ENCODE data around the gene LYZL6. TPM values are rescaled to one million over a fixed set of nuclear protein-coding genes. Genes with fewer than 3 reads are reported as not detected.

Gene LYZL6
- total and polyA plus RNA-seq, 9 donors: not detected

DNA sequence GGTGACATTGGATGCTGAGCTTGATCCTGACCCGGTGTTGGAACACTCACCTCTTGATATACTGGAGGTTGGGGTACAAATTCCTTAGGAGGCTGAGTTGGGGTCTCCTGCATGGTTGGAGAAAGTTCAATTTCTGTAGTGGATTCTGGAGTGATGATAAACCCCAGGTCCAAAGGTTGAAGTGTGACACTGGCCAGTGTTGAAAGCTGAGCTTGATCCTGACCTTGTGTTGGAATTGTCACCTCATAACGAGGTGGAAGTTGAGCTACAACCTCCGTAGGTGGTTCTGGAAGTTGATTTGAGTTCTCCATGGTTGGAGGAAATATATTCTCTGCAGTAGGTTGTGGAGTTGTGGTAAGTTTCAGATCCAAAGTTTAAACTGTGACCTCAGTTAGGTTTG, 34.1 kb downstream of the LYZL6 start:
- no peak overlapping the region for H3K4me3 ChIP-seq (ENCODE audit: low read length)
- no peaks in the 10 kb centered on the region for H3K9me3 ChIP-seq (replicated peaks; ENCODE audit: control insufficient read depth, low read depth, low read length)
- 82% methylated on average over 3 of the region's 3 CpGs for WGBS (ENCODE audit: insufficient coverage)
- DNase-seq: no peak
- H3K36me3 ChIP-seq (ENCODE audit: control insufficient read depth, insufficient read depth, low read length): no peaks in the 10 kb centered on the region
- H3K27ac ChIP-seq (ENCODE audit: low read length): no peak overlapping the region
- H3K4me1 ChIP-seq (ENCODE audit: control insufficient read depth, insufficient read depth, low read length): no peaks in the 10 kb centered on the region
- H3K27me3 ChIP-seq (ENCODE audit: control insufficient read depth, insufficient read depth, low read length): no peaks in the 10 kb centered on the region

DNA sequence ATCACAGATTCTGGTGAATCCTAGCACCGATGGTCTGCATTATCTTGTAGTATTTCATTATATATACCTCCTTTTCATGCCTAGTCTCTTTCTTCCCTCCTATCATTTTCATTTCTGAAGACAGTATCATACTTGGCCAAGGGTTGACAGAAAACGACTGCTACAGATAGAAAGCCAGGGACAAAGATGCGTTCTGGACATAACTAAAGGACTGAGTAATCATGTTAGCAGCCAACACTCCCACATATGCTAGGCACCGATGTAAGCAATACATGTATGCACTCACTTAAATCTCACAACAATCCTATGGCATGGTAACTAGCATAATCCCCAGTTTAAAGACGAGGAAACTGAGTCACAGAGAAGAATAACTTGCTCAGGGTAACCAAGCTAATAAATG, 35.8 kb downstream of the LYZL6 start:
- no CpG with 5 or more reads among the region's 5 CpGs for WGBS (ENCODE audit: insufficient coverage)
- H3K36me3 ChIP-seq (ENCODE audit: control insufficient read depth, insufficient read depth, low read length): no peaks in the 10 kb centered on the region
- no peak for DNase-seq
- H3K27ac ChIP-seq (ENCODE audit: low read length): no peak overlapping the region
- H3K9me3 ChIP-seq (replicated peaks; ENCODE audit: control insufficient read depth, low read depth, low read length): no peaks in the 10 kb centered on the region
- H3K27me3 ChIP-seq (ENCODE audit: control insufficient read depth, insufficient read depth, low read length): no peaks in the 10 kb centered on the region
- no peaks in the 10 kb centered on the region for H3K4me1 ChIP-seq (ENCODE audit: control insufficient read depth, insufficient read depth, low read length)
- no peak overlapping the region for H3K4me3 ChIP-seq (ENCODE audit: low read length)

DNA sequence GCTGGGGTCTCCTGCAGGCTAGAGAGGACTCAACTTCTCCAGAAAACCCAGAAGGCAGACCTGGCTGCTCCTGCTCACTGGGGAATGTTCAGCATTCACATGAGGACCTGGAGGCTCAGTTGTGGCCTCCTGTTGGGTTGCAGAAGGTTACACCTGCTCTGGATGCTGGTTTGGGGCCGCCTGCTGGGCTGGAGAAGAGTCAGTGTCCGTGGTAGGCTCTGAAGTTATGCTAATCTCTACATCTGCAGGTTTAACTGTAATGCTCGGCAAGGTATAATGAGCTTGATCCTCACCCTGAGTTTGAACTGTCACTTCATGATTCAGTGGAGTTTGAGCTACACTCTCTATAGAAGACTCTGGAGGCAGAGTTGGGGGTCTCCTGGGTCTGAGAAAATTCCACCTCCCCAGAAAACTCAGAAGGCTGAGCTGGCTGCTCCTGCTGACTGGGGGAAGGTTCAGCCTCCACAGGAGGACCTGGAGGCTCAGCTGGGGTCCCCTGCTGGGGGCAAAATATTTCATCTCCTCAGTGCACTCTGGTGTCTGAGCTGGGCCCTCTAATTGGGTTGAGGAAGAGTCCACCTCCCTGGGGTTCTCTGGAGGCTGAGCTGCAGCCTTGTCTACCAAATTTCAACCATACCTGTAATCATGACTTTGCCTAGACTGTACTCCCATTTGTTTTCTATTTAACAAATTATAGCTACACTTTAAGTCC, 36.4 kb downstream of the LYZL6 start:
- no peak overlapping the region for H3K4me3 ChIP-seq (ENCODE audit: low read length)
- no peak for DNase-seq
- H3K27me3 ChIP-seq (ENCODE audit: control insufficient read depth, insufficient read depth, low read length): no peaks in the 10 kb centered on the region
- no peaks in the 10 kb centered on the region for H3K4me1 ChIP-seq (ENCODE audit: control insufficient read depth, insufficient read depth, low read length)
- H3K36me3 ChIP-seq (ENCODE audit: control insufficient read depth, insufficient read depth, low read length): no peaks in the 10 kb centered on the region
- no peak overlapping the region for H3K27ac ChIP-seq (ENCODE audit: low read length)
- 40% methylated on average over 1 of the region's 3 CpGs for WGBS (ENCODE audit: insufficient coverage)
- no peaks in the 10 kb centered on the region for H3K9me3 ChIP-seq (replicated peaks; ENCODE audit: control insufficient read depth, low read depth, low read length)

DNA sequence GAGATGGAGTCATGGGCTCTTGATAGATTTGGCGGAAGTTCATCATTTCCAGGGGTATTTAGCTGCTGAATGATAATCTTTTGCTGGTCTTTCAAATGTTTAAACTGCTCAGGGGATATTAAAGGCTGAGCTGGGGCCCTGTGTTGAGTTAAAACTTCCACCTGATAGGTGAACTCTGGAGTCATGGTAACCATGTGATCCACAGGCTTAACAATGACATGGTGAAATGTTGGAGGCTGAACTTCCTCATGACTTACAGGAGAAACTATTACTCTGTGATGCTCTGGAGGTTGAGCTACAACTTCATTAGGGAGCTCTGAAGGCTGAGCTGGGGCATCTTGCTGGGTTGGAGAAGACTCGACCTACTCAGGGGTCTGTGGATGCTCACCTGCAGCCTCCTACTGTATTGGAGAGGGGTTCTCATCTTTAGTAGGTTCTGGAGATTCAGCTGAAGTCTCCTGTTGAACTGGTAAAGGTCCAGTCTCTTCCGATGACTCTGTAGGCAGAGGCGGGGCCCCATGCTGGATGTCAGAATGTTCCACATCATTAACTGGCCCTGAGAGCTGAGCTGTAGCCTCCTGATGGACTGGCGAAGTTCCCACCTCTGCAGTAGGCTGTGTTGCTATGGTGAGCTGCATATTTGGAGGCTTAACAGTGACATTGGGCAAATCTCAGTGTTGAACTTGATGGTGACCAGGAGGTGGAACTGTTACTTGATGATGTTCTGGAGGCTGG, 37.2 kb downstream of the LYZL6 start:
- H3K4me3 ChIP-seq (ENCODE audit: low read length): no peak overlapping the region
- H3K27ac ChIP-seq (ENCODE audit: low read length): no peak overlapping the region
- H3K27me3 ChIP-seq (ENCODE audit: control insufficient read depth, insufficient read depth, low read length): no peaks in the 10 kb centered on the region
- no peaks in the 10 kb centered on the region for H3K36me3 ChIP-seq (ENCODE audit: control insufficient read depth, insufficient read depth, low read length)
- no peaks in the 10 kb centered on the region for H3K9me3 ChIP-seq (replicated peaks; ENCODE audit: control insufficient read depth, low read depth, low read length)
- no peaks in the 10 kb centered on the region for H3K4me1 ChIP-seq (ENCODE audit: control insufficient read depth, insufficient read depth, low read length)
- WGBS (ENCODE audit: insufficient coverage): 88% methylated on average over 4 of the region's 5 CpGs
- DNase-seq: no peak

DNA sequence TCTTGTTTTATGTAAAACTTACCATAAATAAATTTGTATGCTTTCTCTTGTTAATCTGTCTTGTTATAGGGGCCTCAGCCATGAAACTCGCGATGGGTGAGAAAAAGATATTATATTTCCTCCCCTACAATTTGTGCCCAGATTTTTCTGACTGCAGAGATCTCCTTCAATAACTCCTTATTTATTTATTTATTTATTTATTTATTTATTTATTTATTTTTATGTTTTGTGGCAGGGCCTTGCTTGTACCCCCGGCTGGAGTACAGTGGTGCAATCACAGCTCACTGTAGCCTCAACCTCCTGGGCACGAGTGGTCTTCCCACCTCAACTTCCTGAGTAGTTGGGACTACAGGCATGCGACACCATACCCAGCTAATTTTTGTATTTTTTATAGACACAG, 40.1 kb downstream of the LYZL6 start:
- WGBS (ENCODE audit: insufficient coverage): 89% methylated on average over 2 of the region's 5 CpGs
- Histone ChIP-seq H3K36me3 (ENCODE audit: control insufficient read depth, insufficient read depth, low read length) (no peaks in the 10 kb centered on the region), H3K27ac (ENCODE audit: low read length) (no peak overlapping the region), H3K4me1 (ENCODE audit: control insufficient read depth, insufficient read depth, low read length) (no peaks in the 10 kb centered on the region), H3K4me3 (ENCODE audit: low read length) (no peak overlapping the region), H3K9me3 (replicated peaks; ENCODE audit: control insufficient read depth, low read depth, low read length) (no peaks in the 10 kb centered on the region), H3K27me3 (ENCODE audit: control insufficient read depth, insufficient read depth, low read length) (no peaks in the 10 kb centered on the region)
- DNase-seq: no peak

DNA sequence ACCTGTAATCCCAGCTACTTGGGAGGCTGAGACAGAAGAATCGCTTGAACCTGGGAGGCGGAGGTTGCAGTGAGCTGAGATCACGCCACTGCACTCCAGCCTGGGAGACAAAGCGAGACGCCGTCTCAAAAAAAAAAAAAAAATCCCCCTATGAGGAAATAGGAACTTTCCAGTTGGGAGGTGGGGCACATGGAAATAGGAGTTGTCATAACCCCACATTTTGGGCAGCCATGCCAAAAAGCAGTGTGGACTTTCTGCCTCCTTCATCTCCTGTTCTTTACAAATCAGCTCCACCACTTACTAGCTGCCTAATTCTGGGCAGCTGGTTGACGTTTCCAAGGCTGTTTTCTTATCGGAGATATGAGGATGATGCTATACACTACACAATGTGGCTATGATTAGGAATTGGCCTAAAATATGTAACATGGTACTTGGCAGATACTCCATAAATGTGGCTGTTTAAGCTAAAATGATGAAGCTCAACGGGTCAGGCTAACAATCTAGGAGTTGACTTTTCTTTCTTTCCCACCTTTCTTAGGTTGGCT, 41.8 kb downstream of the LYZL6 start:
- no peak overlapping the region for H3K4me3 ChIP-seq (ENCODE audit: low read length)
- H3K27ac ChIP-seq (ENCODE audit: low read length): no peak overlapping the region
- no peaks in the 10 kb centered on the region for H3K36me3 ChIP-seq (ENCODE audit: control insufficient read depth, insufficient read depth, low read length)
- no peak for DNase-seq
- H3K9me3 ChIP-seq (replicated peaks; ENCODE audit: control insufficient read depth, low read depth, low read length): no peaks in the 10 kb centered on the region
- no peaks in the 10 kb centered on the region for H3K27me3 ChIP-seq (ENCODE audit: control insufficient read depth, insufficient read depth, low read length)
- no peaks in the 10 kb centered on the region for H3K4me1 ChIP-seq (ENCODE audit: control insufficient read depth, insufficient read depth, low read length)
- no CpG with 5 or more reads among the region's 9 CpGs for WGBS (ENCODE audit: insufficient coverage)

DNA sequence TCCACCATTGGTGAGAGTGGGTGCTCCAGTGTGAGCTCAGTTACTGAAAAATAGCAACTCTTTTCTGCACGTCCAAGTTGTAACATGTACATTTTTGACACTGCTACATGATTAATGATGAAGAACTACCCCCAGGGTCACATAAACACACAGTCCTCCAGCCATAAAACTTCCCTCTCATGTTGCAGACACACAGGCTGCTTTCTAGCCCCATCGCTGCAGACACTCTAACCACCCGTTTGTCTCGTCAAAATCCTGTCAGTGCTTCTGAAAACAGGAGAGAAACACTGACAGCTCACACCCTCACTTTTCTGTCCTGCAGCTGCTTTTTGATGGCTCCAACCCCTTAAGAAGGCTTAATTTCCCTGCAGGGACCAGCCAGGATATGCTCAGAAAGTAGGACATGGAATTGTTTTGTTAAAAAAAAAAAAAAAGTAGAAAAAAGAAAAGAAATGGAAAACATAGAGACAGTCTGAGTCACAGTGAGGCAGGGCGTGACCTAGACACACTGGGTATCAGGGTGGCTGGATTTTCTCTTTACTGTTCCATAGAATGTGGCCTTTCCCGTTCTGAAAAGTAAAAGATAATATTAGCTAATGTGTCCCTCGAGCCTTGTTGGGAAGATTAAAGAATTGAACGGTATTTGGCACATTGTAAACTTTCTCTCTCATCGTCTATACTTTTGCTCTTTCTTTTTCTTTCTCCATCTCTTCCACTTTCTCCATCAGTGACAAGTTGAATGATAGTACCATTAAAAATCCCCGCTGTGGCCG, 42.6 kb downstream of the LYZL6 start:
- Histone ChIP-seq H3K27me3 (ENCODE audit: control insufficient read depth, insufficient read depth, low read length) (no peaks in the 10 kb centered on the region), H3K4me1 (ENCODE audit: control insufficient read depth, insufficient read depth, low read length) (no peaks in the 10 kb centered on the region), H3K27ac (ENCODE audit: low read length) (no peak overlapping the region), H3K4me3 (ENCODE audit: low read length) (no peak overlapping the region), H3K9me3 (replicated peaks; ENCODE audit: control insufficient read depth, low read depth, low read length) (no peaks in the 10 kb centered on the region), H3K36me3 (ENCODE audit: control insufficient read depth, insufficient read depth, low read length) (no peaks in the 10 kb centered on the region)
- peak; percentile 19 for DNase-seq
- 24% methylated on average over 6 of the region's 11 CpGs for WGBS (ENCODE audit: insufficient coverage)

DNA sequence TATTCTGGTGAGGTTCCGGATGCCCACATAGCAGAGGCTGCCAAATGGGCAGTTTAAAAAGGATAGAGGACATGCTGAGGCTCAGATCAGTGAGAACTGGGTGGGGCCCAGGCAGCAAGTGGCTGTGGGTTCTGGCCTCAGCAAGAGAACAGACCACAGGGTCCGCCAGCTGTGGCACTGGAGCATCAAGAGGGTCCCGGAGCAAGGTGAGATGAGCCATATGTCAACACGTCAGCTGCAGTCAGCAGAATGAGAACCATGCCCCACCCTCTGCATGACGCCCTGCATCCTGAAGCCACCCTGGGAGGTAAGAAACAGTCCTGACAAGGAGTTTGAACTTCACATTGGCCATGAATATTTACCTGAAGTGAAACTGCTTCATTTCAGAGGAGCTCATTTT, 43.2 kb downstream of the LYZL6 start:
- DNase-seq: no peak
- Histone ChIP-seq H3K9me3 (replicated peaks; ENCODE audit: control insufficient read depth, low read depth, low read length) (no peaks in the 10 kb centered on the region), H3K36me3 (ENCODE audit: control insufficient read depth, insufficient read depth, low read length) (no peaks in the 10 kb centered on the region), H3K27me3 (ENCODE audit: control insufficient read depth, insufficient read depth, low read length) (no peaks in the 10 kb centered on the region), H3K4me3 (ENCODE audit: low read length) (no peak overlapping the region), H3K27ac (ENCODE audit: low read length) (no peak overlapping the region), H3K4me1 (ENCODE audit: control insufficient read depth, insufficient read depth, low read length) (no peaks in the 10 kb centered on the region)
- WGBS (ENCODE audit: insufficient coverage): 32% methylated on average over 5 of the region's 5 CpGs

DNA sequence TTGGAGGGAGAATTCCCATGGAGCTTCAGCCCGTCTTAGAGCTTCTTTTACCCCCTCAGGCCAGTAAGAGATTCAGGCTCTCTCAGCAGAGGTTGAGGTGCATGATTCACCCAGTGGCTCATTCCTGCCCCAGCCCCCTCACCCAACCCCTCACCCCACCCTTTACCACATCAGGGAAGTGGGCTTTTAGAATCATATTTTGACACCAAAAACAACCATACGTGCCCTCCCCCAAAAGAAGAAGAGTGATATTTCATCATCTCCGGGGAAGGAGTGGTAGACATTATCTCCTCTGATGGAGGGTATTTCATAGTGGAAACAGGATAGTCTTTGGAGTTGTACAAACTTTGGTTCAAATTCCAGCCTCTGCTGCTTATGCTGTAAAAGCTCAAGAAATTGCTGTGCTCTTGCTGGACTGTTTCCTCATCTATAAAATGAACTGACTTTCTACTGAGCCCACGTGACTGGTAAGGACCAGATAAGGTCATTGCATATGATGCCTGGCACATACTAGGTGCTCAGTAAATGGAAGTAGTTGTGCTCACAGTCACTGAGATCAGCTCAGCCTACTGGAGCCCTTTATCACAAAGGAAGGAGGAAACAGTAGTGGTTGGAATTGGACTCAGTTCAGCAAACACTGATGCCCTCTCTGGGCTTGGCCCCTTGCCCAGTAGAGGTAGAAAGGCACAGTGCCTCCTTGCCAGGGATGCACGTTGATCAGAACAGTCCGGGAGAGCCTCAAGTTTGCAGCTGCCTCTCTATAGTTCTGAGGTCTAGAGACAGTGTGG, 45.0 kb downstream of the LYZL6 start:
- H3K27ac ChIP-seq (ENCODE audit: low read length): no peak overlapping the region
- H3K9me3 ChIP-seq (replicated peaks; ENCODE audit: control insufficient read depth, low read depth, low read length): no peaks in the 10 kb centered on the region
- H3K27me3 ChIP-seq (ENCODE audit: control insufficient read depth, insufficient read depth, low read length): no peaks in the 10 kb centered on the region
- WGBS (ENCODE audit: insufficient coverage): 70% methylated on average over 2 of the region's 6 CpGs
- no peak for DNase-seq
- no peaks in the 10 kb centered on the region for H3K36me3 ChIP-seq (ENCODE audit: control insufficient read depth, insufficient read depth, low read length)
- no peak overlapping the region for H3K4me3 ChIP-seq (ENCODE audit: low read length)
- no peaks in the 10 kb centered on the region for H3K4me1 ChIP-seq (ENCODE audit: control insufficient read depth, insufficient read depth, low read length)

Data from muscle of leg (tissue), 11 donors.